Effector memory CD4-positive, alpha-beta T cell (primary cell): ENCODE results near the gene SBNO2.

Experiments
- DNase-seq, 3 donors: peaks; one replicate each; pipeline ENCODE4 v3.0.0-alpha.2; 2020
- H3K27ac ChIP-seq: 2 replicates; pipeline ENCODE4 v1.7.0; 2013; ENCODE audit warnings: mild to moderate bottlenecking, low read length, moderate library complexity; ENCODE audit not compliant: insufficient read depth, poor library complexity, severe bottlenecking
- H3K27me3 ChIP-seq: replicated peaks from 2 replicates; pipeline ENCODE4 v1.7.0; 2013; ENCODE audit warnings: mild to moderate bottlenecking, low read length; ENCODE audit not compliant: insufficient read depth, control insufficient read depth, poor library complexity, severe bottlenecking
- H3K36me3 ChIP-seq: 2 replicates; pipeline ENCODE4 v1.7.0; 2013; ENCODE audit warnings: mild to moderate bottlenecking, low read length, moderate library complexity; ENCODE audit not compliant: control insufficient read depth, insufficient read depth
- H3K4me1 ChIP-seq: 2 replicates; pipeline ENCODE4 v1.7.0; 2013; ENCODE audit warnings: low read length, mild to moderate bottlenecking; ENCODE audit not compliant: control insufficient read depth, insufficient read depth, poor library complexity, severe bottlenecking
- H3K4me3 ChIP-seq: 2 replicates; pipeline ENCODE4 v1.7.0; 2013; ENCODE audit warnings: low read length, low read depth, mild to moderate bottlenecking; ENCODE audit not compliant: insufficient read depth, poor library complexity, severe bottlenecking
- H3K9me3 ChIP-seq: 2 replicates; pipeline ENCODE4 v1.7.0; 2013; ENCODE audit warnings: mild to moderate bottlenecking, low read length, moderate library complexity; ENCODE audit not compliant: control insufficient read depth

SBNO2 gene

DNA sequence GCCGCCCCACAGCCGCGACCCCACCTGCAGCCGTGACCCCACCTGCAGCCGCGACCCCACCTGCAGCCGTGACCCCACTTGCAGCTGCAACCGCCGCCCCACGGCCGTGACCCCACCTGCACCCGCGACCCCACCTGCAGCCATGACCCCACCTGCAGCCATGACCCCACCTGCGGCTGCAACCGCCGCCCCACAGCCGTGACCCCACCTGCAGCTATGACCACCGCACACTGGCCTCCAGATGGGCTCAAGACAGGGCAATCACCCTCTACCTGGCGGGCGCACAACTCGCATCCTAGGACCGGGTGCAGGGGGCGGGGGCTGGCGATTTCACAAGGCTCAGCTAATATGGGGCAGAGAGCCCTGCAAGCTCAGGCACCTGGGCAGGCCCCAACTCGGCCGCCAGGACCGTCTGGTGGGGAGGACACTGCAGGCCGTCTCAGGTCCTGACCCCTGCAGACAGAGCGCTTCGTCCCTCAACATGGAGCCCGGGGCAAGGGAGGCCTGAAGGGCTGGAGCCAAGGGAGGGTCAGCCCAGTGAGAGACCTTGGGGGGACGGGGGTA lies 15.1 kb downstream of the SBNO2 start:
- Histone ChIP-seq H3K4me3 (no peak overlapping the region), H3K4me1 (no peaks in the 10 kb centered on the region)

GRCh38 chr19:1157931-1158884 lies 15.9 kb downstream of the SBNO2 start:
- H3K36me3 ChIP-seq, result peaks cover 22% of the 10 kb centered on the region
- no peak overlapping the region for H3K27ac ChIP-seq
- no peaks in the 10 kb centered on the region for H3K9me3 ChIP-seq
- no peak for DNase-seq
- H3K27me3 ChIP-seq, result no peaks in the 10 kb centered on the region
- no peaks in the 10 kb centered on the region for H3K4me1 ChIP-seq
- no peak overlapping the region for H3K4me3 ChIP-seq

More for the DNA sequence above, 15.1 kb downstream of the SBNO2 start:
- H3K9me3 ChIP-seq, result no peaks in the 10 kb centered on the region
- no peak overlapping the region for H3K27ac ChIP-seq
- no peak for DNase-seq
- H3K27me3 ChIP-seq, result no peaks in the 10 kb centered on the region
- H3K36me3 ChIP-seq, result peaks cover 16% of the 10 kb centered on the region

GRCh38 chr19:1156830-1157615 lies 17.0 kb downstream of the SBNO2 start:
- peaks cover 29% of the 10 kb centered on the region for H3K36me3 ChIP-seq
- no peaks in the 10 kb centered on the region for H3K9me3 ChIP-seq
- H3K27me3 ChIP-seq, result no peaks in the 10 kb centered on the region
- H3K4me1 ChIP-seq, result no peaks in the 10 kb centered on the region
- H3K4me3 ChIP-seq, result no peak overlapping the region
- no peak for DNase-seq
- no peak overlapping the region for H3K27ac ChIP-seq

- Histone ChIP-seq H3K36me3 (peaks cover 35% of the 10 kb centered on the region), H3K4me3 (no peak overlapping the region), H3K9me3 (no peaks in the 10 kb centered on the region), H3K27ac (no peak overlapping the region), H3K27me3 (no peaks in the 10 kb centered on the region), H3K4me1 (no peaks in the 10 kb centered on the region)
- no peak for DNase-seq
Observed at GRCh38 chr19:1156305-1156801, 17.7 kb downstream of the SBNO2 start.

DNA sequence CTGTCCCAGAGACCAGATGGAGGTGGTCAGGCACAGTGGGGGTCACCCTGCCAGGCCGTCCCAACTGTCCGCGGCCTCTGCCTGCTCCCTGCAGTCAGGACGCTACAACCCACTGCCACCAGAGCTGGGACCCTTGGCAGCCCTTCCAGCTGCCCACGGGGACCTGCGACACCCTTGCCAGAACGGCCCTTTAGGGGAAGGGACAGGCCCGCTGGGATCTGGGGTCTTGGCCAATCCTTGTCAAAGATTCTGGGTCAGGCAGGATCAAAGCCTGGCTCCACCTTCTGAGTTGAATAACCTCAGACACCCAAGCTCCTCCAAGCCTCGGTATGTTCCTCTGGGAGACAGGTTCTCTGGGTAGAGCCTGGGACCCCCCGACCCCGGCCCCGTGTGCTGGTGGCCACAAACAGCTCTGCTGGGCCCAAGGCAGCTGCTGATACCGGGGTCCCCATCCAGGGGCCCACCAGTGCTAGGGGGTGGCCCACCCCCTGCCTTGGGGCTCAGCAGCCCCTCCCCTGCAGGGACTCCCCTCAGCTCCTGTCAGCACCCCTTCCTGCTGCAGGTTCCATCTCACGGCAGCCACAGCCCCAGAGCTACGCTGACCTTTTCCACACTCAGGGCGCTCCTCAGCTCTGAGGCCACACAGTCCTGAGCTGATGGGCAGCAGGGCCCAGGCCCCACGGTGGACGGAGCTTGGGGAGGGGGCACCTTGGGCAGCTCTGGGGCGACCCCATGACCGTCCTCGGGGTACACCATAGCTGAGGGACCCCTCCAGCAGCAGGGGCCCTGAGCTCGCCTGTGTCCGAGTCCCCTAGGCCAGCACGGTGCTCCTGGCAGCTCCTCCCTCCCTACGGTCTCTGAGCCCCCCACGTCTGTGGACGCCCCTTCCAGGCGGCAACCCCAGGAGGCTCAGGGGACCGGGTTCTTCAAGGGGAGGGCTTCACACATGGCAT lies 18.4 kb downstream of the SBNO2 start:
- H3K27ac ChIP-seq, result no peak overlapping the region
- H3K36me3 ChIP-seq, result peaks cover 36% of the 10 kb centered on the region
- no peak for DNase-seq
- H3K9me3 ChIP-seq, result no peaks in the 10 kb centered on the region
- H3K4me3 ChIP-seq, result no peak overlapping the region
- H3K4me1 ChIP-seq, result no peaks in the 10 kb centered on the region
- H3K27me3 ChIP-seq, result no peaks in the 10 kb centered on the region

- H3K9me3 ChIP-seq, result no peaks in the 10 kb centered on the region
- H3K27ac ChIP-seq, result no peak overlapping the region
- H3K4me1 ChIP-seq, result no peaks in the 10 kb centered on the region
- H3K36me3 ChIP-seq, result peaks cover 36% of the 10 kb centered on the region
- no peak overlapping the region for H3K4me3 ChIP-seq
- DNase-seq, result no peak
- H3K27me3 ChIP-seq, result no peaks in the 10 kb centered on the region
Observed at GRCh38 chr19:1154731-1155351, 19.2 kb downstream of the SBNO2 start.

GRCh38 chr19:1153891-1154730 lies 20.0 kb downstream of the SBNO2 start:
- no peaks in the 10 kb centered on the region for H3K4me1 ChIP-seq
- no peaks in the 10 kb centered on the region for H3K27me3 ChIP-seq
- peaks cover 36% of the 10 kb centered on the region for H3K36me3 ChIP-seq
- no peak overlapping the region for H3K27ac ChIP-seq
- DNase-seq, result no peak
- no peaks in the 10 kb centered on the region for H3K9me3 ChIP-seq
- no peak overlapping the region for H3K4me3 ChIP-seq

GRCh38 chr19:1151917-1152587 lies 22.0 kb downstream of the SBNO2 start:
- Histone ChIP-seq H3K4me3 (no peak overlapping the region), H3K27me3 (no peaks in the 10 kb centered on the region), H3K9me3 (no peaks in the 10 kb centered on the region), H3K27ac (no peak overlapping the region), H3K36me3 (peaks cover 35% of the 10 kb centered on the region), H3K4me1 (no peaks in the 10 kb centered on the region)
- no peak for DNase-seq
